DND-41 (cell line): ENCODE measurements around the gene GFOD1.

Experiments
- EZH2 ChIP-seq: IDR thresholded peaks from 3 replicates; pipeline ENCODE4 v1.6.1; 2012; ENCODE audit warnings: borderline replicate concordance, low read depth, mild to moderate bottlenecking, moderate library complexity, low read length, inconsistent platforms; ENCODE audit not compliant: severe bottlenecking
- TF ChIP-seq, protein P1 (sequence below): IDR thresholded peaks from 2 replicates; pipeline ENCODE4 v1.5.1; 2012; ENCODE audit warnings: borderline replicate concordance, low read length, moderate library complexity, mild to moderate bottlenecking; ENCODE audit not compliant: poor library complexity, severe bottlenecking; ENCODE audit errors: extremely low read depth

DNA sequence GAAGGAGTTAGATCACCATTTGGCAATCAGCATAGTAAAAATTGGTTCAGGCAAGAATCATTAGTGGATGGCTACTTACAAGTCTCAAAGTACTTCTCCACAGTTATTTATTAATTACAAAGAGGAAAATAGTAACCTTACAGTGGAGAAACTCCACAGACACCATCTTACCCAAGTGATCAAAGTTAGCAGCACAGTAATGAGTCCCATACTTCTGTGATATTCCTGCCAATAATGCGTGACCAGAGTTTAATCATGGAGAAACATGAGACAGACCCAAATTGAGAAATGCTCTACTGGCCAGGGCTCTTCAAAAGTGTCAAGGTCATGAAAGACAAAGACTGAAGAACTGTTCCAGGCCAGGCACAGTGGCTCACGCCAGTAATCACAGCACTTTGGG is 168.6 kb downstream of the GFOD1 start:
- TF ChIP-seq, protein P1, sequence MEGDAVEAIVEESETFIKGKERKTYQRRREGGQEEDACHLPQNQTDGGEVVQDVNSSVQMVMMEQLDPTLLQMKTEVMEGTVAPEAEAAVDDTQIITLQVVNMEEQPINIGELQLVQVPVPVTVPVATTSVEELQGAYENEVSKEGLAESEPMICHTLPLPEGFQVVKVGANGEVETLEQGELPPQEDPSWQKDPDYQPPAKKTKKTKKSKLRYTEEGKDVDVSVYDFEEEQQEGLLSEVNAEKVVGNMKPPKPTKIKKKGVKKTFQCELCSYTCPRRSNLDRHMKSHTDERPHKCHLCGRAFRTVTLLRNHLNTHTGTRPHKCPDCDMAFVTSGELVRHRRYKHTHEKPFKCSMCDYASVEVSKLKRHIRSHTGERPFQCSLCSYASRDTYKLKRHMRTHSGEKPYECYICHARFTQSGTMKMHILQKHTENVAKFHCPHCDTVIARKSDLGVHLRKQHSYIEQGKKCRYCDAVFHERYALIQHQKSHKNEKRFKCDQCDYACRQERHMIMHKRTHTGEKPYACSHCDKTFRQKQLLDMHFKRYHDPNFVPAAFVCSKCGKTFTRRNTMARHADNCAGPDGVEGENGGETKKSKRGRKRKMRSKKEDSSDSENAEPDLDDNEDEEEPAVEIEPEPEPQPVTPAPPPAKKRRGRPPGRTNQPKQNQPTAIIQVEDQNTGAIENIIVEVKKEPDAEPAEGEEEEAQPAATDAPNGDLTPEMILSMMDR = no peak
- TF ChIP-seq EZH2 = no peak
